MM.1S (cell line): ENCODE measurements around the gene ADAMTS12.

Source experiments
- EZH2phosphoT487 ChIP-seq: fragments of 300-600 bp; sonication (generic); IDR thresholded peaks from 2 replicates; pipeline ENCODE4 v1.6.1; 2018; ENCODE audit warnings: antibody characterized with exemption, low read length
- TF ChIP-seq, protein P1 (sequence below): fragments of 300-600 bp; sonication (generic); IDR thresholded peaks from 2 replicates; pipeline ENCODE4 v1.5.1; 2016; ENCODE audit warnings: antibody characterized with exemption, low read length, mixed read lengths

DNA sequence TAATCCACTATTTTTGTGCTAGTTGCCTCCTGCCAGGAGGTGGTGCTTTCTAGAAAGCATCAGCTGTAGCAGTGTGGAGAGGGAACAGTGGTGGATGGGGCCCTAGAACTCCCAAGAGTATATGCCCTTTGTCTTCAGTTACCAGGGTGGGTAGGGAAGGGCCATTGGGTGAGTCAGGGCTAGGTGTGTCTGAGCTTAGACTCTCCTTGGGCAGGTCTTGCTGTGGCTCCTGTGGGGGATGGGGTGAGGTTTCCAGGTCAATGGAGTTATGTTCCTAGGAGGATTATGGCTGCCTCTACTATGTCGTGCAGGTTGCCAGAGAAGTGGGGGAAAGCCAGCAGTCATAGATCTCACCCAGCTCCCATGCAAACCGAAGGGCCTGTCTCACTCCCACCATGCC lies 11.3 kb upstream of the ADAMTS12 start:
- TF ChIP-seq, protein P1, sequence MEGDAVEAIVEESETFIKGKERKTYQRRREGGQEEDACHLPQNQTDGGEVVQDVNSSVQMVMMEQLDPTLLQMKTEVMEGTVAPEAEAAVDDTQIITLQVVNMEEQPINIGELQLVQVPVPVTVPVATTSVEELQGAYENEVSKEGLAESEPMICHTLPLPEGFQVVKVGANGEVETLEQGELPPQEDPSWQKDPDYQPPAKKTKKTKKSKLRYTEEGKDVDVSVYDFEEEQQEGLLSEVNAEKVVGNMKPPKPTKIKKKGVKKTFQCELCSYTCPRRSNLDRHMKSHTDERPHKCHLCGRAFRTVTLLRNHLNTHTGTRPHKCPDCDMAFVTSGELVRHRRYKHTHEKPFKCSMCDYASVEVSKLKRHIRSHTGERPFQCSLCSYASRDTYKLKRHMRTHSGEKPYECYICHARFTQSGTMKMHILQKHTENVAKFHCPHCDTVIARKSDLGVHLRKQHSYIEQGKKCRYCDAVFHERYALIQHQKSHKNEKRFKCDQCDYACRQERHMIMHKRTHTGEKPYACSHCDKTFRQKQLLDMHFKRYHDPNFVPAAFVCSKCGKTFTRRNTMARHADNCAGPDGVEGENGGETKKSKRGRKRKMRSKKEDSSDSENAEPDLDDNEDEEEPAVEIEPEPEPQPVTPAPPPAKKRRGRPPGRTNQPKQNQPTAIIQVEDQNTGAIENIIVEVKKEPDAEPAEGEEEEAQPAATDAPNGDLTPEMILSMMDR = no peak
- no peak for TF ChIP-seq EZH2phosphoT487
